ENCODE results near the gene TPI1. TPM values are rescaled to one million over a fixed set of nuclear protein-coding genes. Genes with fewer than 3 reads are reported as not detected.
"Not testable (repeated sequence)": the region's sequence is repeated elsewhere in the genome, so short reads cannot be mapped to it uniquely, and the experiment has no call there.

TPI1 gene
- total RNA-seq, 2 donors from 2014 or later: 1,893 to 2,116 TPM

GRCh38 chr12:6899837-6900519, 32.6 kb downstream of the TPI1 start:
- Mint-ChIP-seq H3K9me3 (no peaks in the 10 kb centered on the region), H3K27ac (no peak overlapping the region), H3K4me3 (no peak overlapping the region), H3K27me3 (no peaks in the 10 kb centered on the region), H3K36me3 (ENCODE audit: low read depth) (no peaks in the 10 kb centered on the region), H3K4me1 (peaks cover 4% of the 10 kb centered on the region)
- no peak for ATAC-seq (replicated peaks)

GRCh38 chr12:6902448-6902847, 35.1 kb downstream of the TPI1 start:
- Mint-ChIP-seq H3K27ac (peak overlapping the region; percentile 11), H3K9me3 (no peaks in the 10 kb centered on the region), H3K4me1 (peaks cover 4% of the 10 kb centered on the region), H3K27me3 (no peaks in the 10 kb centered on the region), H3K36me3 (ENCODE audit: low read depth) (no peaks in the 10 kb centered on the region), H3K4me3 (no peak overlapping the region)
- no peak for ATAC-seq (replicated peaks)

- no peaks in the 10 kb centered on the region for H3K27me3 Mint-ChIP-seq
- H3K4me1 Mint-ChIP-seq: peaks cover 4% of the 10 kb centered on the region
- H3K27ac Mint-ChIP-seq: no peak overlapping the region
- no peak overlapping the region for H3K4me3 Mint-ChIP-seq
- ATAC-seq (replicated peaks): no peak
- no peaks in the 10 kb centered on the region for H3K36me3 Mint-ChIP-seq (ENCODE audit: low read depth)
- H3K9me3 Mint-ChIP-seq: no peaks in the 10 kb centered on the region
These were observed 36.4 kb downstream of the TPI1 start for GRCh38 chr12:6903722-6904121.

- no peaks in the 10 kb centered on the region for H3K36me3 Mint-ChIP-seq (ENCODE audit: low read depth)
- H3K27ac Mint-ChIP-seq: no peak within 1 kb of the TSS
- H3K27me3 Mint-ChIP-seq: no peaks in the 10 kb centered on the region
- no peaks in the 10 kb centered on the region for H3K9me3 Mint-ChIP-seq
- no peak within 1 kb of the TSS for H3K4me3 Mint-ChIP-seq
- peaks cover 4% of the 10 kb centered on the region for H3K4me1 Mint-ChIP-seq
- peak; percentile 99 for ATAC-seq (replicated peaks)
These were observed 37.2 kb downstream of the TPI1 start, which contains the start of gene LRRC23 for GRCh38 chr12:6904280-6905276. LRRC23 (plus strand) TSS chr12:6904822; CDS start chr12:6905634, 812 bp downstream.

GRCh38 chr12:6905414-6906040, 38.2 kb downstream of the TPI1 start:
- Mint-ChIP-seq H3K4me3 (no peak overlapping the region), H3K36me3 (ENCODE audit: low read depth) (no peaks in the 10 kb centered on the region), H3K27ac (no peak overlapping the region), H3K9me3 (no peaks in the 10 kb centered on the region), H3K27me3 (no peaks in the 10 kb centered on the region), H3K4me1 (peaks cover 4% of the 10 kb centered on the region)
- no peak for ATAC-seq (replicated peaks)

GRCh38 chr12:6908141-6908540, 40.8 kb downstream of the TPI1 start:
- not testable (repeated sequence) for H3K9me3 Mint-ChIP-seq; H3K36me3 Mint-ChIP-seq (ENCODE audit: low read depth); H3K4me3 Mint-ChIP-seq; H3K27ac Mint-ChIP-seq; H3K27me3 Mint-ChIP-seq; ATAC-seq (replicated peaks); H3K4me1 Mint-ChIP-seq

GRCh38 chr12:6909421-6910145, 42.3 kb downstream of the TPI1 start:
- no peak for ATAC-seq (replicated peaks)
- no peak overlapping the region for H3K27ac Mint-ChIP-seq
- peaks cover 5% of the 10 kb centered on the region for H3K36me3 Mint-ChIP-seq (ENCODE audit: low read depth)

GRCh38 chr12:6912164-6912935, 45.0 kb downstream of the TPI1 start:
- ATAC-seq (replicated peaks): no peak
- Mint-ChIP-seq H3K4me3 (peak overlapping the region; percentile 96), H3K36me3 (ENCODE audit: low read depth) (peaks cover 33% of the 10 kb centered on the region), H3K27ac (peak overlapping the region; percentile 93), H3K4me1 (peaks cover 14% of the 10 kb centered on the region), H3K9me3 (no peaks in the 10 kb centered on the region), H3K27me3 (no peaks in the 10 kb centered on the region)

More at GRCh38 chr12:6909421-6910145, 42.3 kb downstream of the TPI1 start:
- Mint-ChIP-seq H3K4me1 (peaks cover 8% of the 10 kb centered on the region), H3K27me3 (no peaks in the 10 kb centered on the region), H3K9me3 (no peaks in the 10 kb centered on the region), H3K4me3 (no peak overlapping the region)

- peaks cover 17% of the 10 kb centered on the region for H3K4me1 Mint-ChIP-seq
- H3K36me3 Mint-ChIP-seq (ENCODE audit: low read depth): peaks cover 52% of the 10 kb centered on the region
- no peaks in the 10 kb centered on the region for H3K27me3 Mint-ChIP-seq
- H3K4me3 Mint-ChIP-seq: peak within 1 kb of the TSS; percentile 96
- H3K27ac Mint-ChIP-seq: peak within 1 kb of the TSS; percentile 93
- H3K9me3 Mint-ChIP-seq: no peaks in the 10 kb centered on the region
- ATAC-seq (replicated peaks): peak; percentile 97
These were observed 47.1 kb downstream of the TPI1 start, which contains the start of gene ENO2 for GRCh38 chr12:6914246-6914946. ENO2 (plus strand) TSS chr12:6914580; CDS start chr12:6915833, 1,253 bp downstream.

GRCh38 chr12:6914947-6915788, 47.8 kb downstream of the TPI1 start:
- Mint-ChIP-seq H3K27me3 (no peaks in the 10 kb centered on the region), H3K36me3 (ENCODE audit: low read depth) (peaks cover 59% of the 10 kb centered on the region), H3K9me3 (no peaks in the 10 kb centered on the region), H3K4me3 (peak overlapping the region; percentile 96), H3K27ac (peak overlapping the region; percentile 93), H3K4me1 (peaks cover 25% of the 10 kb centered on the region)
- no peak for ATAC-seq (replicated peaks)

- Mint-ChIP-seq H3K36me3 (ENCODE audit: low read depth) (peaks cover 66% of the 10 kb centered on the region), H3K4me1 (peaks cover 25% of the 10 kb centered on the region), H3K27ac (peak overlapping the region; percentile 93), H3K9me3 (no peaks in the 10 kb centered on the region), H3K4me3 (peak overlapping the region; percentile 96), H3K27me3 (no peaks in the 10 kb centered on the region)
- ATAC-seq (replicated peaks): no peak
These were observed 48.5 kb downstream of the TPI1 start for GRCh38 chr12:6915789-6916285.
